Astrocyte (in vitro differentiated cells and primary cell): Measurements from ENCODE around the gene VDR.

Experiments
- EZH2 ChIP-seq: IDR thresholded peaks from 2 replicates; pipeline ENCODE4 v1.6.1; 2012; ENCODE audit warnings: mild to moderate bottlenecking, low read length, inconsistent platforms; ENCODE audit not compliant: insufficient read depth
- TF ChIP-seq, protein P1 (sequence below): IDR thresholded peaks from 2 replicates; pipeline ENCODE4 v1.5.1; 2011; ENCODE audit warnings: low read depth, mild to moderate bottlenecking, inconsistent platforms, low read length, moderate library complexity; ENCODE audit not compliant: insufficient read depth

DNA sequence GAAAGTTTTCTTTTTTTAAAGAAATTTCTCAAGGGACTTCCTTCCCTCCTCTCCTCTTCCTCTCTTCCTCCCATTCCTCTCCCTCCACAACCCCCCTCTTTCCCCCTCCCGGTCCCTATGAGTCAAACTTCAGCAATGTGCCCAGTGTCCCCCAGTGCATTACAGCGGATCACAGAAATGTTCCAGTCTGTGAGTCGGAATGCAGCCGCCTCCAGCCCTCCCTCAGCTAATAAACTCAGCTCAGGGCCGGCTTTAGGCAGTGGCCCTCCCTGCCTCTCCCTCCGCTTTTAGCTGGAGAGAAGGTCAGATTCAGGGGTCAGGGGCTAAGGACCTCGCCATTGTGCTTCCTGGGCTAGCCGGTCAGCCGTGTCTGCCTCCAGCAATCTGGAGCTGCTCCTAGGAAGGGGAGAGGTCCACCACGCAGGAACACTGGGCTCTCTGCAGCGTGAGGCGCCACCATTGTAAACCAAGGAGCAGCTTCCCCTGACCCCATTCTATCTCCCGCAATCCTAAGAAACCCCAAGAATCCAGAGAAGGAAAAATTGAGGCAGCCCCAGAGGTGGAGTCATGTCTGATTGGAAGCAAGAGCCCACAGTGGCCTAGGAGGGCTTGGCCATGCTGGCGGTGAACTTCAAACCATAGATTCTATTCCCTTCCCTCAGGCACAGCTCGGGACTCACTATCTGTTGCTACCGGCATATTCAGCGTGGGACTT is 84.0 kb downstream of the VDR start:
- TF ChIP-seq, protein P1, sequence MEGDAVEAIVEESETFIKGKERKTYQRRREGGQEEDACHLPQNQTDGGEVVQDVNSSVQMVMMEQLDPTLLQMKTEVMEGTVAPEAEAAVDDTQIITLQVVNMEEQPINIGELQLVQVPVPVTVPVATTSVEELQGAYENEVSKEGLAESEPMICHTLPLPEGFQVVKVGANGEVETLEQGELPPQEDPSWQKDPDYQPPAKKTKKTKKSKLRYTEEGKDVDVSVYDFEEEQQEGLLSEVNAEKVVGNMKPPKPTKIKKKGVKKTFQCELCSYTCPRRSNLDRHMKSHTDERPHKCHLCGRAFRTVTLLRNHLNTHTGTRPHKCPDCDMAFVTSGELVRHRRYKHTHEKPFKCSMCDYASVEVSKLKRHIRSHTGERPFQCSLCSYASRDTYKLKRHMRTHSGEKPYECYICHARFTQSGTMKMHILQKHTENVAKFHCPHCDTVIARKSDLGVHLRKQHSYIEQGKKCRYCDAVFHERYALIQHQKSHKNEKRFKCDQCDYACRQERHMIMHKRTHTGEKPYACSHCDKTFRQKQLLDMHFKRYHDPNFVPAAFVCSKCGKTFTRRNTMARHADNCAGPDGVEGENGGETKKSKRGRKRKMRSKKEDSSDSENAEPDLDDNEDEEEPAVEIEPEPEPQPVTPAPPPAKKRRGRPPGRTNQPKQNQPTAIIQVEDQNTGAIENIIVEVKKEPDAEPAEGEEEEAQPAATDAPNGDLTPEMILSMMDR = no peak
- no peak for TF ChIP-seq EZH2
